Testis (tissue), 2 donors: Measurements from ENCODE around the gene GMPR.

Experiments
- POLR2A ChIP-seq: fragments of 450-650 bp; IDR thresholded peaks from one replicate; pipeline ENCODE4 v1.6.1; 2017; ENCODE audit warnings: antibody characterized with exemption, mild to moderate bottlenecking, moderate library complexity
- TF ChIP-seq, protein P1 (sequence below), 3 experiments: fragments of 450-650 bp in 2 of 3; fragments of 200-600 bp in 1 of 3; sonication (generic) in 1 of 3; IDR thresholded peaks; one replicate each; pipeline ENCODE4 v1.5.1; 2016 to 2019; ENCODE audit warnings: antibody characterized with exemption in 3 of 3, mild to moderate bottlenecking in 2 of 3, moderate library complexity in 1 of 3

DNA sequence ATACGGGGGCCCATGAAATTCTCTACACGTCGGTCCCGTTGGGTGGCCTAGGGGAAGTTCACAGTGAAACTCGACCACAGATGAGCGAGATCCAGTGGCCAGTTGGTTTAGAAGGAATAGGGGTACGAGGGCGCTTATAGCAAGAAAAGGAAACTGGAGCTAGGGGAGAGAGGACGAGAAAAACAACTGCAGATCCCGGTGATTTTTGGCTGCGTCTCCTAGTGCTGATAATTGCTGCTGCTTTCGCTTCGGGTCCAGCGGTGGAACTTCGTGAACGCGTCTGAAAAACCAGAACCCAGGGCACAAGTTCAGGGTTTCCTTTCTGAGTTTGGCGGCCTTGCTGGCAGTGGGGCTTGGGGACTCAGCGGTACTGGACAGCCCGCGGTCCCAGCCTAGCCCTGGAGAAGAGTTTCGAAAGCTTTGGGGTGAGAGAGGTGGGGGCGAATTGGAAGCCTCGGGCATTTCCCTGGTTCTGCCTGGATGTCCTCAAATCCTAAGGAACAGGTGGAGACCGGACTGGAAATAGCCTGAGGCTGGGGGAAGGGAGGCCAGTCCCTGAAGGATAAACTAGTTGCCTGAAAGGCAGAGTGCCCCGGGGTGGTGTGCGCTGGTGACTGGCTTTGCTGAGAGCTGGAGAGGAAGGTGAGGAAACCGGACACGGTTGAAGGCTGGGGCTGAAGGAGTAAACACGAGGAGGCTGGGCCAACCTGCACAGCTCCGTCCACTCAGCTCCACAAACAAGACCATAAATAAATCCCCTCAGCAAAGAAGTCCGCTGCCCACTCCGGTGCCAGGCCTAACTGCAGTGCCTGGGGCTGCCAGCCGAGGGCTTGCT lies 793 bp downstream of the GMPR start:
- TF ChIP-seq, protein P1, sequence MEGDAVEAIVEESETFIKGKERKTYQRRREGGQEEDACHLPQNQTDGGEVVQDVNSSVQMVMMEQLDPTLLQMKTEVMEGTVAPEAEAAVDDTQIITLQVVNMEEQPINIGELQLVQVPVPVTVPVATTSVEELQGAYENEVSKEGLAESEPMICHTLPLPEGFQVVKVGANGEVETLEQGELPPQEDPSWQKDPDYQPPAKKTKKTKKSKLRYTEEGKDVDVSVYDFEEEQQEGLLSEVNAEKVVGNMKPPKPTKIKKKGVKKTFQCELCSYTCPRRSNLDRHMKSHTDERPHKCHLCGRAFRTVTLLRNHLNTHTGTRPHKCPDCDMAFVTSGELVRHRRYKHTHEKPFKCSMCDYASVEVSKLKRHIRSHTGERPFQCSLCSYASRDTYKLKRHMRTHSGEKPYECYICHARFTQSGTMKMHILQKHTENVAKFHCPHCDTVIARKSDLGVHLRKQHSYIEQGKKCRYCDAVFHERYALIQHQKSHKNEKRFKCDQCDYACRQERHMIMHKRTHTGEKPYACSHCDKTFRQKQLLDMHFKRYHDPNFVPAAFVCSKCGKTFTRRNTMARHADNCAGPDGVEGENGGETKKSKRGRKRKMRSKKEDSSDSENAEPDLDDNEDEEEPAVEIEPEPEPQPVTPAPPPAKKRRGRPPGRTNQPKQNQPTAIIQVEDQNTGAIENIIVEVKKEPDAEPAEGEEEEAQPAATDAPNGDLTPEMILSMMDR (IDR thresholded peaks at IDR 0.05) = peak in 2 of 3 experiments; percentile 45
- no peak for TF ChIP-seq POLR2A
